Measurements from ENCODE around the gene CREB3L2.

DNA sequence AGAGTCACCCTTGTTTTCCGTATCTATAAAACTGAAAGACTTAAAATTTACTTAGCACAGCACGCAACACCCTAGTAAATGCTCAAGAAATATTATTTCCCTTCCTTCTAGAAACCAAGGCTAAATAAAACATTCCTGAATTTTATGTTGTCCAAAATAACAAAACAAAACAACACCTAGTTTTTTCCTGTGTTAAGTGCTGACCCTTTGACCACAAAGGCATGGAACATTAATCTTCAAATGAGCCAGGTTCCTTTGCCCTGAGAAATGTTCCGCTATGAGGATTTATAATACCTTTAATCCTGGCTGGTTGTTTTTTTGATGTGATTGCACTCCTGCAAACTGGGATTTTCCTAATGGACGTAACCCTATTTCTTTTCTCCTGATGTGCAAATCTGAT is 126.1 kb downstream of the CREB3L2 start:
- TF ChIP-seq POLR2A (IDR thresholded peaks at IDR 0.05): no peak
- TF ChIP-seq POLR2AphosphoS5 (IDR thresholded peaks at IDR 0.05): no peak
- TF ChIP-seq, protein P1, sequence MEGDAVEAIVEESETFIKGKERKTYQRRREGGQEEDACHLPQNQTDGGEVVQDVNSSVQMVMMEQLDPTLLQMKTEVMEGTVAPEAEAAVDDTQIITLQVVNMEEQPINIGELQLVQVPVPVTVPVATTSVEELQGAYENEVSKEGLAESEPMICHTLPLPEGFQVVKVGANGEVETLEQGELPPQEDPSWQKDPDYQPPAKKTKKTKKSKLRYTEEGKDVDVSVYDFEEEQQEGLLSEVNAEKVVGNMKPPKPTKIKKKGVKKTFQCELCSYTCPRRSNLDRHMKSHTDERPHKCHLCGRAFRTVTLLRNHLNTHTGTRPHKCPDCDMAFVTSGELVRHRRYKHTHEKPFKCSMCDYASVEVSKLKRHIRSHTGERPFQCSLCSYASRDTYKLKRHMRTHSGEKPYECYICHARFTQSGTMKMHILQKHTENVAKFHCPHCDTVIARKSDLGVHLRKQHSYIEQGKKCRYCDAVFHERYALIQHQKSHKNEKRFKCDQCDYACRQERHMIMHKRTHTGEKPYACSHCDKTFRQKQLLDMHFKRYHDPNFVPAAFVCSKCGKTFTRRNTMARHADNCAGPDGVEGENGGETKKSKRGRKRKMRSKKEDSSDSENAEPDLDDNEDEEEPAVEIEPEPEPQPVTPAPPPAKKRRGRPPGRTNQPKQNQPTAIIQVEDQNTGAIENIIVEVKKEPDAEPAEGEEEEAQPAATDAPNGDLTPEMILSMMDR (IDR thresholded peaks at IDR 0.05): no peak
- no peak for TF ChIP-seq EP300 (IDR thresholded peaks at IDR 0.05)

Measured in suprapubic skin (tissue), 4 donors.